ENCODE measurements around the gene P3H3.

Gene P3H3

DNA sequence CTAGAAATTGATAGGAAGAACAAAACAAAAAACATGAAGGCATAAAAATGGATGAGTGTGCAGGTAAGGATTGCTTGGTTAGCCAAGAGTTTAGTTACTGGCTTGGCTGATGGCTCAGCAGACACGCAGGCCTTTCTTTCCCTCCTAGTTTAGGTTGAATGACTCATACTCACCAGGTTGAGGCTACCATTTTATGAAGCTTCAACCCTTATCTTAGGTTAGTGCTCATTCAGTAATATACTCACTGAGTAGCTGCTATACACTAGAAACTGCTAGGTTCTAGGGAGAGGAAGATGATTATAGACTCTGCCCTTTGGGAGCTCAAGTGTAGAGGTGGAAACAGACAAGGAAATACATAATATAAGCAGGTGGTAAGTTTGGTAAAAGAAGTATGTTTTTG lies 6.0 kb downstream of the P3H3 start:
- no peak overlapping the region for H3K4me2 ChIP-seq (ENCODE audit: low read depth, low read length, poor library complexity, severe bottlenecking)
- no peaks in the 10 kb centered on the region for H3K9me2 ChIP-seq (replicated peaks; ENCODE audit: low read depth, low read length)
- H3K27me3 ChIP-seq (ENCODE audit: insufficient read depth, low read length, poor library complexity, severe bottlenecking): no peaks in the 10 kb centered on the region
- H3K4me1 ChIP-seq (ENCODE audit: insufficient read depth, low read length, poor library complexity, severe bottlenecking): peaks cover 13% of the 10 kb centered on the region
- no peak overlapping the region for H3K4me3 ChIP-seq (ENCODE audit: low read length, poor library complexity, severe bottlenecking)
- H3F3A ChIP-seq (ENCODE audit: low read depth): no peaks in the 10 kb centered on the region
- no peaks in the 10 kb centered on the region for H3K9me3 ChIP-seq (ENCODE audit: insufficient read depth, low read depth, low read length)
- H2AFZ ChIP-seq (ENCODE audit: low read length): no peak overlapping the region
- peaks cover 13% of the 10 kb centered on the region; the same call in 1 of the 2 replicates for H3K79me2 ChIP-seq (ENCODE audit: insufficient read depth, low read length)
- H3K36me3 ChIP-seq (ENCODE audit: insufficient read depth, low read length): peaks cover 11% of the 10 kb centered on the region; the same call in 1 of the 2 replicates
- TF ChIP-seq, protein P1, sequence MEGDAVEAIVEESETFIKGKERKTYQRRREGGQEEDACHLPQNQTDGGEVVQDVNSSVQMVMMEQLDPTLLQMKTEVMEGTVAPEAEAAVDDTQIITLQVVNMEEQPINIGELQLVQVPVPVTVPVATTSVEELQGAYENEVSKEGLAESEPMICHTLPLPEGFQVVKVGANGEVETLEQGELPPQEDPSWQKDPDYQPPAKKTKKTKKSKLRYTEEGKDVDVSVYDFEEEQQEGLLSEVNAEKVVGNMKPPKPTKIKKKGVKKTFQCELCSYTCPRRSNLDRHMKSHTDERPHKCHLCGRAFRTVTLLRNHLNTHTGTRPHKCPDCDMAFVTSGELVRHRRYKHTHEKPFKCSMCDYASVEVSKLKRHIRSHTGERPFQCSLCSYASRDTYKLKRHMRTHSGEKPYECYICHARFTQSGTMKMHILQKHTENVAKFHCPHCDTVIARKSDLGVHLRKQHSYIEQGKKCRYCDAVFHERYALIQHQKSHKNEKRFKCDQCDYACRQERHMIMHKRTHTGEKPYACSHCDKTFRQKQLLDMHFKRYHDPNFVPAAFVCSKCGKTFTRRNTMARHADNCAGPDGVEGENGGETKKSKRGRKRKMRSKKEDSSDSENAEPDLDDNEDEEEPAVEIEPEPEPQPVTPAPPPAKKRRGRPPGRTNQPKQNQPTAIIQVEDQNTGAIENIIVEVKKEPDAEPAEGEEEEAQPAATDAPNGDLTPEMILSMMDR (conservative IDR thresholded peaks at IDR 0.05; ENCODE audit: low read length): no peak
- no peak for TF ChIP-seq EZH2phosphoT487 (IDR thresholded peaks at IDR 0.05; ENCODE audit: borderline replicate concordance)
- no peak overlapping the region for H3K9ac ChIP-seq (ENCODE audit: low read depth, low read length, poor library complexity, severe bottlenecking)
- no peaks in the 10 kb centered on the region for H4K20me1 ChIP-seq (ENCODE audit: insufficient read depth, low read length, poor library complexity, severe bottlenecking)

DNA sequence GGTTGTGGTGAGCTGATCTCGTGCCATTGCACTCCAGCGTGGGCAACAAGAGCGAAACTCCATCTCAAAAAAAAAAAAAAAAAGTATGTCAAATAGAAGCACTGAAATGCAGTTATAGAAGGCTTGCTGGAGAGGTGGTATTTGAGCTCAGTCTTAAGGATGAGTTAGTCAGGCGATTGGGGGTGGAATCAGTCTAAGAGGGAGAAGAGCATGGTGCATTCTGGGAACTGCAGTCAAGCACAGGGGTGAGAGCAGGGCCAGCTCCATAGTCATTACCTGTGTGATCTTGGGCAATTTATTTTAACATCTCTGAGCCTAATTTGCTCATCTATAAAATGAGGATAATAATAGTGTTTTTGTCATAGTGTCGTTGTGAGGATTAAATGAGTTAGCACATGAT lies 6.7 kb downstream of the P3H3 start:
- Histone ChIP-seq H3K9me2 (replicated peaks; ENCODE audit: low read depth, low read length) (no peaks in the 10 kb centered on the region), H3K36me3 (ENCODE audit: insufficient read depth, low read length) (peaks cover 11% of the 10 kb centered on the region; the same call in 1 of the 2 replicates), H2AFZ (ENCODE audit: low read length) (no peak overlapping the region), H3K4me3 (ENCODE audit: low read length, poor library complexity, severe bottlenecking) (no peak overlapping the region), H3K9ac (ENCODE audit: low read depth, low read length, poor library complexity, severe bottlenecking) (no peak overlapping the region), H3K9me3 (ENCODE audit: insufficient read depth, low read depth, low read length) (no peaks in the 10 kb centered on the region), H4K20me1 (ENCODE audit: insufficient read depth, low read length, poor library complexity, severe bottlenecking) (no peaks in the 10 kb centered on the region), H3K4me1 (ENCODE audit: insufficient read depth, low read length, poor library complexity, severe bottlenecking) (peaks cover 8% of the 10 kb centered on the region), H3K4me2 (ENCODE audit: low read depth, low read length, poor library complexity, severe bottlenecking) (no peak overlapping the region), H3K27me3 (ENCODE audit: insufficient read depth, low read length, poor library complexity, severe bottlenecking) (no peaks in the 10 kb centered on the region), H3F3A (ENCODE audit: low read depth) (no peaks in the 10 kb centered on the region), H3K79me2 (ENCODE audit: insufficient read depth, low read length) (peaks cover 7% of the 10 kb centered on the region; the same call in 1 of the 2 replicates)
- TF ChIP-seq, protein P1 (conservative IDR thresholded peaks at IDR 0.05; ENCODE audit: low read length): no peak
- no peak for TF ChIP-seq EZH2phosphoT487 (IDR thresholded peaks at IDR 0.05; ENCODE audit: borderline replicate concordance)

DNA sequence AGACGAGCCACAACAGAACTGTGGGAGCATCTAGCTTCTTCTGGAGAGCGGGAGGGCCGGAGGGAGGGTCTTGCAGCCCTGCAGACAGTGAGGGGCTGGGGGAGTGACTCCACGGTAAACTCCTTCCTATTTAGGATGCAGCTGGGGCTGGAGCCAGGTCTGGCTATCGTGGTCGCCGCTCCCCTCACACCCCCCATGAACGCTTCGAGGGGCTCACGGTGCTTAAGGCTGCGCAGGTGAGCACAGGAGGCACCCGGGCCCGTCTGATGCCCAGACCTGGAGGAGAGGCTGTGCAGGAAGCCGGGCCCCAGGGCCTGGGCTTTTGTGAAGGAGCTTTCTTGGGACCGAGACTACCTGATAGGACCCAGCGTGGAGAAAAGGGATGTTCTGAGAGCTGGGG lies 8.6 kb downstream of the P3H3 start:
- Histone ChIP-seq H3K36me3 (ENCODE audit: insufficient read depth, low read length) (peaks cover 11% of the 10 kb centered on the region; the same call in 1 of the 2 replicates), H2AFZ (ENCODE audit: low read length) (no peak overlapping the region)

More for the DNA sequence above, 8.6 kb downstream of the P3H3 start:
- TF ChIP-seq EZH2phosphoT487 (IDR thresholded peaks at IDR 0.05; ENCODE audit: borderline replicate concordance): no peak
- TF ChIP-seq, protein P1 (conservative IDR thresholded peaks at IDR 0.05; ENCODE audit: low read length): no peak
- Histone ChIP-seq H4K20me1 (ENCODE audit: insufficient read depth, low read length, poor library complexity, severe bottlenecking) (no peaks in the 10 kb centered on the region), H3K79me2 (ENCODE audit: insufficient read depth, low read length) (no peaks in the 10 kb centered on the region), H3K4me3 (ENCODE audit: low read length, poor library complexity, severe bottlenecking) (no peak overlapping the region), H3K4me1 (ENCODE audit: insufficient read depth, low read length, poor library complexity, severe bottlenecking) (no peaks in the 10 kb centered on the region), H3F3A (ENCODE audit: low read depth) (no peaks in the 10 kb centered on the region), H3K9me3 (ENCODE audit: insufficient read depth, low read depth, low read length) (no peaks in the 10 kb centered on the region), H3K9ac (ENCODE audit: low read depth, low read length, poor library complexity, severe bottlenecking) (no peak overlapping the region), H3K4me2 (ENCODE audit: low read depth, low read length, poor library complexity, severe bottlenecking) (no peak overlapping the region), H3K9me2 (replicated peaks; ENCODE audit: low read depth, low read length) (no peaks in the 10 kb centered on the region), H3K27me3 (ENCODE audit: insufficient read depth, low read length, poor library complexity, severe bottlenecking) (no peaks in the 10 kb centered on the region)
